AG09319 (cell line): Measurements from ENCODE around the gene SRP68.

ENCODE experiments used
- DNase-seq: peaks from one replicate; pipeline ENCODE4 v3.0.0-alpha.2; 2010; ENCODE audit warnings: low read depth; ENCODE audit errors: extremely low read depth
- CTCF ChIP-seq: IDR thresholded peaks from 2 replicates; pipeline ENCODE4 v1.5.1; 2011; ENCODE audit warnings: low read depth, mild to moderate bottlenecking, inconsistent platforms, low read length, moderate library complexity

The SRP68 gene

GRCh38 chr17:76095943-76096342 lies 23.6 kb upstream of the SRP68 start:
- DNase-seq, result no peak
- TF ChIP-seq CTCF, result no peak

DNA sequence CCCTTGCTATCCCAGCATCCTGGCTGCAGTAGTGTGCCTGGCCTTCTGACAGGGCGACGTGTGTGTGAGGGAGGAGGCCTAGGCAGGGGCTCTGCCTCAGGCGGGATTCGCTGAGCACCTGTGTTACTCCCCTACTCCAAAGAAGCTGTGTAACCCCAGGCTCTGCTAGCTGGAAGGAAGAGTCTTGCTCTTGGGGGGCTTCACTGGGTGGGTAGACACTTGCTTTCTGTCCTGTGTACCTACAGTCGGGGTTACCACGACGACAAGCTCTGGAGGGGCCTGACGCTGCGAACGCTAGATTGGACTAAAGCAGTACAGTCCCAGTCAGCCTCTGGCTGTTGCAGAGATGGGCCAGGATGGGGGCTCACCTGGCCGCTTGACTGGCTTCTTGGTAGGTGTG lies 21.7 kb upstream of the SRP68 start:
- DNase-seq, result no peak
- TF ChIP-seq CTCF, result no peak

- TF ChIP-seq CTCF, result no peak
- no peak for DNase-seq
These were observed 20.5 kb upstream of the SRP68 start for GRCh38 chr17:76092526-76093413.

DNA sequence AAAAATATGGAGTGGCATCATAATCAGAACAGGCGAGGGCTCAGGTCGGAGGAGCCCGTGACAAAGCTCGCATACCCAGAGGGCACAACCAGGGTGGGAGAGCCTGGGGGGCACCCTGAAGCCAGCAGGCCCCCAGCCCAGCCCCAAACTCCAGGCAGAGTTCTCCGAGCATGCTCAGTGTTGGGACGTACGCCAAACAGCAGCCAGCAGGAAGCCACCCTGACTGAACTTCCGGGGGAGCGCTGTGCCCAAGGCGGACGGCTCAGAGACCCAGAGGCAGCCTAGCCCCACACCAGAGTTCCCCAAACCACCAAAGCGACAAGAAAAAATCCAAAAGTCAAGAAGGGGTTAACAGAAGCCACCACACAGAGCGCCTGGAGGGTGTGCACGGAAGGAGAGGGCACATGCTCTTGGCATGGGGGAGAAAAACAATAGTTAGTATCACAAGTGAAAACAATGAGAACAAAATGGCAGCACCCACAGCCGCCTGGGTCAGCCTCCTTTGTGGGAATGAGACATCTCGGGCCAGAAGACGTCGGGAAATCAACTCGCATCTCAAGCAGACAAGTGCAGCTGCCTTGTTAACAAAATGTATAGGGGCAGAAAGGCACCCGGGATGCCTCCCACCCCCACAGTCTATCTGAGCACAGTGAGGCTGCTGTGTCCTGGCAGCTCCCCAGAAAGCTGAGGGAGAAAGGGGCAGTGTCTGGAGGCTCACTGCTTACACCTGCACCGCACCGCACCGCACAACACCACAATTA lies 19.4 kb upstream of the SRP68 start:
- no peak for DNase-seq
- no peak for TF ChIP-seq CTCF

- TF ChIP-seq CTCF, result no peak
These were observed 18.3 kb upstream of the SRP68 start for GRCh38 chr17:76090517-76091129.

GRCh38 chr17:76089680-76090516 lies 17.6 kb upstream of the SRP68 start:
- DNase-seq, result no peak
- no peak for TF ChIP-seq CTCF

More at GRCh38 chr17:76090517-76091129, 18.3 kb upstream of the SRP68 start:
- no peak for DNase-seq
